ENCODE measurements around the gene SLC6A14.

GRCh38 chrX:116493271-116493670 lies 56.9 kb downstream of the SLC6A14 start:
- TF ChIP-seq POLR2AphosphoS5 (IDR thresholded peaks at IDR 0.05; ENCODE audit: low read depth, low read length) (no peak), FOXP2 (optimal IDR thresholded peaks at IDR 0.05; ENCODE audit: borderline replicate concordance, extremely low read depth, extremely low read length, insufficient read depth) (no peak), TAF1 (IDR thresholded peaks at IDR 0.05; ENCODE audit: borderline replicate concordance, insufficient read depth, low read length) (no peak), REST (IDR thresholded peaks at IDR 0.05; ENCODE audit: insufficient read depth in 1 of 2, low read depth in 2 of 2, low read length in 2 of 2) (no peak), SIN3A (IDR thresholded peaks at IDR 0.05; ENCODE audit: borderline replicate concordance, insufficient read depth, low read length) (no peak)
